DOHH2 (cell line): ENCODE measurements around the gene PDE11A.

ENCODE experiments used
- H3F3A ChIP-seq: fragments of 200-600 bp; sonication (generic), shearing (Covaris generic); 2 replicates; pipeline ENCODE4 v1.6.0; 2016; ENCODE audit warnings: antibody characterized with exemption, mild to moderate bottlenecking; ENCODE audit not compliant: control insufficient read depth, insufficient read depth
- H3K27ac ChIP-seq: fragments of 200-600 bp; sonication (generic); 2 replicates; pipeline ENCODE4 v1.5.1; 2014; ENCODE audit warnings: low read depth, mild to moderate bottlenecking, low read length, moderate library complexity
- H3K27me3 ChIP-seq: fragments of 200-600 bp; sonication (generic); 2 replicates; pipeline ENCODE4 v1.6.1; 2014; ENCODE audit warnings: mild to moderate bottlenecking, low read length, mixed read lengths; ENCODE audit not compliant: control insufficient read depth
- H3K36me3 ChIP-seq: fragments of 200-600 bp; sonication (generic); 2 replicates; pipeline ENCODE4 v1.6.1; 2014; ENCODE audit warnings: mild to moderate bottlenecking, low read length, moderate library complexity, mixed read lengths; ENCODE audit not compliant: control insufficient read depth
- H3K4me1 ChIP-seq: fragments of 200-600 bp; sonication (generic); 2 replicates; pipeline ENCODE4 v1.6.1; 2014; ENCODE audit warnings: mild to moderate bottlenecking, low read length, mixed read lengths; ENCODE audit not compliant: control insufficient read depth
- H3K4me2 ChIP-seq: fragments of 200-600 bp; sonication (generic); 2 replicates; pipeline ENCODE4 v1.6.0; 2014; ENCODE audit warnings: mild to moderate bottlenecking, low read length, moderate library complexity
- H3K4me3 ChIP-seq: fragments of 200-600 bp; sonication (generic); 2 replicates; pipeline ENCODE4 v1.5.1; 2014; ENCODE audit warnings: mild to moderate bottlenecking, low read length, mixed read lengths
- H3K79me2 ChIP-seq: fragments of 200-600 bp; sonication (generic); 2 replicates; pipeline ENCODE4 v1.6.1; 2014; ENCODE audit warnings: mild to moderate bottlenecking, low read length, mixed read lengths; ENCODE audit not compliant: control insufficient read depth
- H3K9me2 ChIP-seq: fragments of 200-600 bp; sonication (generic); replicated peaks from 2 replicates; pipeline ENCODE4 v1.6.1; 2014; ENCODE audit warnings: mild to moderate bottlenecking, low read length, mixed read lengths; ENCODE audit not compliant: control insufficient read depth
- H3K9me3 ChIP-seq: fragments of 200-600 bp; sonication (generic); 2 replicates; pipeline ENCODE4 v1.6.1; 2014; ENCODE audit warnings: antibody characterized with exemption, low read length, mixed read lengths; ENCODE audit not compliant: control insufficient read depth, insufficient read depth
- H4K20me1 ChIP-seq: fragments of 200-600 bp; sonication (generic); 2 replicates; pipeline ENCODE4 v1.6.0; 2014; ENCODE audit warnings: low read depth, mild to moderate bottlenecking, antibody characterized with exemption, low read length, moderate library complexity; ENCODE audit not compliant: control insufficient read depth, insufficient read depth
- CTCF ChIP-seq: fragments of 200-600 bp; sonication (generic); IDR thresholded peaks from one replicate; pipeline ENCODE4 v1.5.1; 2014; ENCODE audit warnings: antibody characterized with exemption, mild to moderate bottlenecking, low read depth, low read length; ENCODE audit not compliant: poor library complexity, severe bottlenecking
- EZH2phosphoT487 ChIP-seq: fragments of 200-600 bp; sonication (generic); IDR thresholded peaks from 2 replicates; pipeline ENCODE4 v1.6.1; 2017; ENCODE audit warnings: borderline replicate concordance, mild to moderate bottlenecking, antibody characterized with exemption, low read length, moderate library complexity, mixed read lengths

PDE11A gene

GRCh38 chr2:177638507-177638906, 434.1 kb downstream of the PDE11A start:
- Histone ChIP-seq H3F3A (no peaks in the 10 kb centered on the region), H3K9me3 (no peaks in the 10 kb centered on the region), H3K9me2 (no peaks in the 10 kb centered on the region), H3K27ac (no peak overlapping the region), H3K4me3 (no peak overlapping the region), H3K4me1 (no peaks in the 10 kb centered on the region), H3K79me2 (no peaks in the 10 kb centered on the region), H3K27me3 (peaks cover 4% of the 10 kb centered on the region; the same call in 1 of the 2 replicates), H3K36me3 (no peaks in the 10 kb centered on the region), H4K20me1 (no peaks in the 10 kb centered on the region), H3K4me2 (no peak overlapping the region)
- TF ChIP-seq EZH2phosphoT487: no peak
- no peak for TF ChIP-seq CTCF

GRCh38 chr2:177636672-177637071, 435.9 kb downstream of the PDE11A start:
- Histone ChIP-seq H3K27ac (no peak overlapping the region), H3K9me2 (no peaks in the 10 kb centered on the region; the same call in 1 of the 2 replicates), H3K4me3 (no peak overlapping the region), H3K27me3 (peaks cover 4% of the 10 kb centered on the region; the same call in 1 of the 2 replicates), H4K20me1 (no peaks in the 10 kb centered on the region), H3K36me3 (no peaks in the 10 kb centered on the region), H3K79me2 (no peaks in the 10 kb centered on the region), H3K9me3 (no peaks in the 10 kb centered on the region), H3K4me1 (no peaks in the 10 kb centered on the region), H3F3A (no peaks in the 10 kb centered on the region), H3K4me2 (no peak overlapping the region)
- TF ChIP-seq CTCF (no peak), EZH2phosphoT487 (no peak)

GRCh38 chr2:177635696-177636095, 436.9 kb downstream of the PDE11A start:
- no peaks in the 10 kb centered on the region for H3K4me1 ChIP-seq
- H3K27ac ChIP-seq: no peak overlapping the region
- no peak for TF ChIP-seq EZH2phosphoT487
- no peak for TF ChIP-seq CTCF

More at GRCh38 chr2:177635696-177636095, 436.9 kb downstream of the PDE11A start:
- H3K36me3 ChIP-seq: no peaks in the 10 kb centered on the region
- no peaks in the 10 kb centered on the region for H3K79me2 ChIP-seq
- H3K4me3 ChIP-seq: no peak overlapping the region
- H3K9me2 ChIP-seq: no peaks in the 10 kb centered on the region; the same call in 1 of the 2 replicates
- H3K9me3 ChIP-seq: no peaks in the 10 kb centered on the region
- H4K20me1 ChIP-seq: no peaks in the 10 kb centered on the region
- peaks cover 4% of the 10 kb centered on the region; the same call in 1 of the 2 replicates for H3K27me3 ChIP-seq
- H3F3A ChIP-seq: no peaks in the 10 kb centered on the region
- H3K4me2 ChIP-seq: no peak overlapping the region
